Measurements from ENCODE around the gene TBC1D5. TPM values are rescaled to one million over a fixed set of nuclear protein-coding genes. Genes with fewer than 3 reads are reported as not detected.

TBC1D5 gene
- total RNA-seq, 1 donor from 2014 or later, result 55.6 TPM

DNA sequence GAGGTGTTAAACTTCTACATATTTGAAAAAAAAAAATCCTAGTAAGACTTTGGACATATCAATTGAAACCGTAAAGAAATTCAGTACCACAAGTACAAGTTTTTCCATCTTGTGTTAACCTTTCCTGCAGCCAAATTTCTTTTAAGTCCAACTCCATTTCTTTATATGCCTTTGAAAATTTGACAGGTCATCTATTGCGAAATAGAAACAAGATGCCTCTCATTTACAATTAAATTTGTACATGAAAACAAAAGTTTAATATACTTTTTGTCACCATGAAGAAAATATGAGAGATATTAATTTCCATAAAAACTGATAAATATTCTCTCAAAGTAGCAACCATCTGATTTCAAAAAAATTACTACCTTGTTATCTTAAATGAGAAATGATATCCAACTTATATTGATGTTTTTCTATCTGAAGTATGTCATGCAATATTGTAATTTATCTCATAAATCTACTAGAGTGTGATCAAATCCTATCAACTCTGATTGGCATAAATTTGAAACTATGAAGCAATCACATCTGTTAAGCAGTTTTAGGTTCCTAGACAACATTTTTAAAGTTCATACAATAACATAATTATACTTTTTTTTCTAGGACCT, 68.2 kb downstream of the TBC1D5 start:
- no peak overlapping the region for H3K4me3 Mint-ChIP-seq (ENCODE audit: low read depth)
- H3K27me3 Mint-ChIP-seq, result no peaks in the 10 kb centered on the region
- no peak for TF ChIP-seq CTCF (IDR thresholded peaks at IDR 0.05; ENCODE audit: unreplicated experiment)
- H3K27ac Mint-ChIP-seq, result no peak overlapping the region
- no peak for DNase-seq (ENCODE audit: low spot score, unreplicated experiment)
- no peaks in the 10 kb centered on the region for H3K9me3 Mint-ChIP-seq (ENCODE audit: low read depth)
- H3K36me3 Mint-ChIP-seq (ENCODE audit: insufficient read depth), result no peaks in the 10 kb centered on the region
- peaks cover 11% of the 10 kb centered on the region for H3K4me1 Mint-ChIP-seq (ENCODE audit: low read depth)

- no peak for TF ChIP-seq CTCF (IDR thresholded peaks at IDR 0.05; ENCODE audit: unreplicated experiment)
- Mint-ChIP-seq H3K4me1 (ENCODE audit: low read depth) (peaks cover 11% of the 10 kb centered on the region), H3K27me3 (no peaks in the 10 kb centered on the region), H3K27ac (no peak overlapping the region), H3K9me3 (ENCODE audit: low read depth) (no peaks in the 10 kb centered on the region), H3K4me3 (ENCODE audit: low read depth) (no peak overlapping the region), H3K36me3 (ENCODE audit: insufficient read depth) (no peaks in the 10 kb centered on the region)
- no peak for DNase-seq (ENCODE audit: low spot score, unreplicated experiment)
Measured at GRCh38 chr3:17672506-17672905, 69.9 kb downstream of the TBC1D5 start.

GRCh38 chr3:17670749-17671148, 71.7 kb downstream of the TBC1D5 start:
- no peak for TF ChIP-seq CTCF (IDR thresholded peaks at IDR 0.05; ENCODE audit: unreplicated experiment)
- H3K4me3 Mint-ChIP-seq (ENCODE audit: low read depth), result no peak overlapping the region
- H3K4me1 Mint-ChIP-seq (ENCODE audit: low read depth), result peaks cover 11% of the 10 kb centered on the region
- no peak for DNase-seq (ENCODE audit: low spot score, unreplicated experiment)
- H3K27ac Mint-ChIP-seq, result peak overlapping the region; percentile 26
- H3K36me3 Mint-ChIP-seq (ENCODE audit: insufficient read depth), result no peaks in the 10 kb centered on the region
- no peaks in the 10 kb centered on the region for H3K27me3 Mint-ChIP-seq
- no peaks in the 10 kb centered on the region for H3K9me3 Mint-ChIP-seq (ENCODE audit: low read depth)

- TF ChIP-seq CTCF (IDR thresholded peaks at IDR 0.05; ENCODE audit: unreplicated experiment), result no peak
- DNase-seq (ENCODE audit: low spot score, unreplicated experiment), result no peak
- H3K4me1 Mint-ChIP-seq (ENCODE audit: low read depth), result no peaks in the 10 kb centered on the region
- H3K27ac Mint-ChIP-seq, result no peak overlapping the region
- H3K36me3 Mint-ChIP-seq (ENCODE audit: insufficient read depth), result no peaks in the 10 kb centered on the region
- H3K9me3 Mint-ChIP-seq (ENCODE audit: low read depth), result no peaks in the 10 kb centered on the region
- no peak overlapping the region for H3K4me3 Mint-ChIP-seq (ENCODE audit: low read depth)
- H3K27me3 Mint-ChIP-seq, result no peaks in the 10 kb centered on the region
Measured at GRCh38 chr3:17664923-17665322, 77.5 kb downstream of the TBC1D5 start.

DNA sequence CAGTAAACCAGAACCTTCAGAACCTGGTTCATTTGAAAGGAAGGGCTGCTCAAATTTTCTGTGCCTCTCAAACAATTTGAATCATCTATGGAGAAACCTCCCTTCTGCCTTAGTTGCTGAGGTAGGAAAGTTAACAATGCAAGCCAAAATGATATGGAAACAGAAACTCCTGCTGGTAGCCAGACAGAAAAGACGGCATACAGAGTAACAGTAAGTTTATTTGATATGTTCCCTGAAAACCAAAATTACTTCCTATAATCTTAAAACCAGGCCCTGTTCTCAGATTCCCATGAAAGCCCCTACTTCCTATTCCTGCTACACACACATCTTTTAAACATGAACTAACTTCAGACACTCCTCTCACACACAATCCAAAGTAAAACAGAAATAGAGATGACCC, 86.2 kb downstream of the TBC1D5 start:
- no peak for TF ChIP-seq CTCF (IDR thresholded peaks at IDR 0.05; ENCODE audit: unreplicated experiment)
- H3K27me3 Mint-ChIP-seq, result no peaks in the 10 kb centered on the region
- no peak overlapping the region for H3K27ac Mint-ChIP-seq
- no peak overlapping the region for H3K4me3 Mint-ChIP-seq (ENCODE audit: low read depth)
- no peak for DNase-seq (ENCODE audit: low spot score, unreplicated experiment)
- H3K9me3 Mint-ChIP-seq (ENCODE audit: low read depth), result no peaks in the 10 kb centered on the region
- no peaks in the 10 kb centered on the region for H3K4me1 Mint-ChIP-seq (ENCODE audit: low read depth)
- no peaks in the 10 kb centered on the region for H3K36me3 Mint-ChIP-seq (ENCODE audit: insufficient read depth)
